Measurements from ENCODE around the gene CD302.
A peak's percentile ranks its signal among the peaks of the same experiment; 100 is the strongest.

DNA sequence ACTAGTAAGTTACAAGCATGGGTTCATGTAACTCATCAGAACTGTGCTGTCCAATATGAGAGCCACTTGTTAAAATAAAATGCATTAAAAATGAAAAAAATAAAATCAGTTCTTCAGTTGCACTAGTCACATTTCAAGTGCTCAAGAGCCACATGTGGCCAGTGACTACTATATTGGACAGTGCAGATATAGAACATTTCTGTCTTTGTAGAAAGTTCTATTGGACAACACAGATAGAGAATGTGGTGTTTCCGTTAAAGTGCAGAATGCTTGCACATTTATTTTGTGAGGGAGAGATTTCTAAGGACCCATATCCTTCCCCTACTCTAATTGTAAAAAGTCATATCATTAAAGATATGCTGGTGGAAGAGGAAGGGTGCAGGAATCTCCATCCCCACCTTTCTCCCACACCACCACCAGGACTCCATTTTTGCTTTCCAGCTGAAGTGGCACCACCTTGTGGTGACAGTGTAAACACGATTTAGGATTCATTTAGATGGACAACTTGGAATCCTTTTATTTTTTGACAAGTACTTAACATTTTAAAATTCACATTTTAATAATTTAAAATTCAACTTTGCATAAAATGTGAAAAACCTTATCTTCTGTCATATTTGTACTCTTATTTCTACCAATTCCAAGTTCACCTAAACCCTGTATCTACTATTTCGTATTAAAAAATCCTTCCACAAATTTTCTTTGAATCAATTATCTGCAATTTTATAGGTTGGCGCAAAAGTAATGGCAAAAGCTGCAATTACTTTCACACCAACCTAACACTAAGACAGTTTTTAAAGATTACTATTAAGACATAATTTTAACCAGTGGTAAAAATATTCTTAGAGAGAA is 9.4 kb upstream of the CD302 start:
- TF ChIP-seq, protein P1, sequence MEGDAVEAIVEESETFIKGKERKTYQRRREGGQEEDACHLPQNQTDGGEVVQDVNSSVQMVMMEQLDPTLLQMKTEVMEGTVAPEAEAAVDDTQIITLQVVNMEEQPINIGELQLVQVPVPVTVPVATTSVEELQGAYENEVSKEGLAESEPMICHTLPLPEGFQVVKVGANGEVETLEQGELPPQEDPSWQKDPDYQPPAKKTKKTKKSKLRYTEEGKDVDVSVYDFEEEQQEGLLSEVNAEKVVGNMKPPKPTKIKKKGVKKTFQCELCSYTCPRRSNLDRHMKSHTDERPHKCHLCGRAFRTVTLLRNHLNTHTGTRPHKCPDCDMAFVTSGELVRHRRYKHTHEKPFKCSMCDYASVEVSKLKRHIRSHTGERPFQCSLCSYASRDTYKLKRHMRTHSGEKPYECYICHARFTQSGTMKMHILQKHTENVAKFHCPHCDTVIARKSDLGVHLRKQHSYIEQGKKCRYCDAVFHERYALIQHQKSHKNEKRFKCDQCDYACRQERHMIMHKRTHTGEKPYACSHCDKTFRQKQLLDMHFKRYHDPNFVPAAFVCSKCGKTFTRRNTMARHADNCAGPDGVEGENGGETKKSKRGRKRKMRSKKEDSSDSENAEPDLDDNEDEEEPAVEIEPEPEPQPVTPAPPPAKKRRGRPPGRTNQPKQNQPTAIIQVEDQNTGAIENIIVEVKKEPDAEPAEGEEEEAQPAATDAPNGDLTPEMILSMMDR (IDR thresholded peaks at IDR 0.05; ENCODE audit: insufficient read depth, low read length, poor library complexity, severe bottlenecking) = peak; percentile 47
- TF ChIP-seq EZH2phosphoT487 (conservative IDR thresholded peaks at IDR 0.05; ENCODE audit: low read length) = no peak

Measured in SU-DHL-6 (cell line).